CD8-positive, alpha-beta memory T cell (primary cell): ENCODE data around the gene RCCD1. TPM values are rescaled to one million over a fixed set of nuclear protein-coding genes. Genes with fewer than 3 reads are reported as not detected.

Source experiments
- CTCF ChIA-PET: fragments of 350-600 bp; sonication (Branson Sonifier 250); formaldehyde crosslinking; loops from one replicate; lab custom pipeline; 2021; ENCODE audit warnings: antibody characterized with exemption; lab: Charles Lee
- POLR2A ChIA-PET: fragments of 350-600 bp; sonication (Branson Sonifier 250); formaldehyde crosslinking; loops from one replicate; lab custom pipeline; 2021; ENCODE audit warnings: antibody characterized with exemption; lab: Charles Lee
- DNase-seq, 5 donors: peaks; one replicate each; pipeline versions ENCODE4 v3.0.0 to v3.0.0-alpha.2; 2020 to 2022; ENCODE audit warnings: mixed read lengths in 1 of 5
- H3K27ac ChIP-seq: one replicate; pipeline ENCODE4 v1.7.0; 2013; ENCODE audit warnings: low read depth, mild to moderate bottlenecking, low read length, moderate library complexity
- H3K27me3 ChIP-seq: 2 replicates; pipeline ENCODE4 v1.7.0; 2013; ENCODE audit warnings: low read length, mild to moderate bottlenecking; ENCODE audit not compliant: insufficient read depth, poor library complexity, severe bottlenecking
- H3K36me3 ChIP-seq: 2 replicates; pipeline ENCODE4 v1.7.0; 2013; ENCODE audit warnings: mild to moderate bottlenecking, low read length, moderate library complexity; ENCODE audit not compliant: insufficient read depth
- H3K4me1 ChIP-seq: 2 replicates; pipeline ENCODE4 v1.7.0; 2013; ENCODE audit warnings: mild to moderate bottlenecking, low read length, moderate library complexity; ENCODE audit not compliant: insufficient read depth
- H3K4me3 ChIP-seq: 2 replicates; pipeline ENCODE4 v1.7.0; 2013; ENCODE audit warnings: mild to moderate bottlenecking, low read length
- H3K9me3 ChIP-seq: 2 replicates; pipeline ENCODE4 v1.7.0; 2013; ENCODE audit warnings: mild to moderate bottlenecking, low read length
- H3K27ac Mint-ChIP-seq, 8 donors: one replicate each; pipeline ENCODE4 v1.8.0; 2020 to 2021; ENCODE audit warnings: mixed read lengths in 8 of 8, mild to moderate bottlenecking in 6 of 8, inconsistent platforms in 3 of 8, moderate library complexity in 3 of 8
- H3K27me3 Mint-ChIP-seq, 2 donors: one replicate each; pipeline ENCODE4 v1.8.0; 2020 to 2021; ENCODE audit warnings: mixed read lengths in 2 of 2, mild to moderate bottlenecking in 1 of 2, moderate library complexity in 1 of 2
- H3K36me3 Mint-ChIP-seq, 3 donors: one replicate each; pipeline ENCODE4 v1.8.0; 2020 to 2021; ENCODE audit warnings: mixed read lengths in 3 of 3, inconsistent platforms in 1 of 3, mild to moderate bottlenecking in 1 of 3
- H3K4me1 Mint-ChIP-seq, 3 donors: one replicate each; pipeline ENCODE4 v1.8.0; 2020 to 2021; ENCODE audit warnings: mixed read lengths in 3 of 3, inconsistent platforms in 1 of 3, mild to moderate bottlenecking in 1 of 3
- H3K4me3 Mint-ChIP-seq, 7 donors: one replicate each; pipeline ENCODE4 v1.8.0; 2020 to 2021; ENCODE audit warnings: mixed read lengths in 7 of 7, mild to moderate bottlenecking in 6 of 7, moderate library complexity in 4 of 7, inconsistent platforms in 2 of 7
- H3K9me3 Mint-ChIP-seq, 5 donors: one replicate each; pipeline ENCODE4 v1.8.0; 2020 to 2022; ENCODE audit warnings: mixed read lengths in 5 of 5, mild to moderate bottlenecking in 3 of 5, moderate library complexity in 2 of 5, inconsistent platforms in 1 of 5
- polyA plus RNA-seq: library from polyadenylated mRNA; unstranded; fragments of 300-500 nt; fragmentation: Illumina TruSeq; gene quantifications from one replicate; pipeline ENCODE4 v1.2.3, GENCODE V29; 2021
- total RNA-seq, 2 experiments: library from RNA; stranded (reverse); gene quantifications; one replicate each; pipeline ENCODE4 v1.2.3, GENCODE V29; 2021

RCCD1 gene
- total and polyA plus RNA-seq, 3 experiments from 2014 or later: 2.6 to 21.7 (median 20.9) TPM

GRCh38 chr15:90947577-90948357 lies 6.9 kb upstream of the RCCD1 start:
- POLR2A ChIA-PET: no interaction called here
- H3K36me3 ChIP-seq: peaks cover 33% of the 10 kb centered on the region
- no peak for DNase-seq
- no peak overlapping the region for H3K27ac ChIP-seq
- H3K4me3 ChIP-seq: no peak overlapping the region
- H3K4me1 ChIP-seq: no peaks in the 10 kb centered on the region
- CTCF ChIA-PET: interaction anchor here (1.2 to 3.3 kb wide), 4 partner anchors 10 to 16 kb away, joined by 3 to 14 read pairs (median 8); partner anchors contain the start of genes HDDC3 and UNC45A
- Mint-ChIP-seq H3K27ac (peak overlapping the region in 1 of 8 donors; percentile 76), H3K4me3 (peak overlapping the region in 1 of 7 donors; percentile 68), H3K27me3 (no peaks in the 10 kb centered on the region), H3K4me1 (no peaks in the 10 kb centered on the region), H3K36me3 (peaks cover 0 to 90% (median 7%) of the 10 kb centered on the region in 3 donors), H3K9me3 (no peaks in the 10 kb centered on the region)
- no peaks in the 10 kb centered on the region for H3K27me3 ChIP-seq
- no peaks in the 10 kb centered on the region for H3K9me3 ChIP-seq

DNA sequence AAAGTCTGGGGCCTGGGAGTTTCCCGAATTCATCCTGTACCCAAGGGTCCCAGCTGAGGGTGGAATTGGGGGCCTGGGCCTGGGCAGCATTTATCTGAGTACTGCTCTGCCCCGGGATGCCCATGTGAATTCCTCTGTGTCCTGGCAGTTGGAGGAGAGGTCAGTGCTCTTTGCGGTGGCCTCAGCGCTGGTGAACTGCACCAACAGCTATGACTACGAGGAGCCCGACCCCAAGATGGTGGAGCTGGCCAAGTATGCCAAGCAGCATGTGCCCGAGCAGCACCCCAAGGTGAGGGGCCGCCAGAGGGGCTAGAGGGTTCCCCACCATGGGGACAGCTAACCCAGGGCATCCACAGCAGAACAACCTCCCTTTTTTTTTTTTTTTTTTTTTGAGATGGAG lies 6.2 kb upstream of the RCCD1 start:
- no peak overlapping the region for H3K27ac ChIP-seq
- CTCF ChIA-PET: interaction anchor here (1.2 to 3.3 kb wide), 3 partner anchors 9 to 16 kb away, joined by 3 to 14 read pairs (median 5); partner anchors contain the start of genes HDDC3 and UNC45A
- no peaks in the 10 kb centered on the region for H3K9me3 Mint-ChIP-seq
- H3K4me1 ChIP-seq: no peaks in the 10 kb centered on the region
- no peaks in the 10 kb centered on the region for H3K27me3 ChIP-seq
- no peaks in the 10 kb centered on the region for H3K9me3 ChIP-seq
- H3K4me3 ChIP-seq: no peak overlapping the region
- peaks cover 0 to 2% (median 0%) of the 10 kb centered on the region in 3 donors for H3K4me1 Mint-ChIP-seq
- H3K36me3 ChIP-seq: peaks cover 26% of the 10 kb centered on the region
- peaks cover 0 to 90% (median 7%) of the 10 kb centered on the region in 3 donors for H3K36me3 Mint-ChIP-seq
- H3K27ac Mint-ChIP-seq: peak overlapping the region in 1 of 8 donors; percentile 36
- POLR2A ChIA-PET: no interaction called here
- H3K4me3 Mint-ChIP-seq: no peak overlapping the region
- no peaks in the 10 kb centered on the region for H3K27me3 Mint-ChIP-seq
- DNase-seq: no peak

- H3K9me3 Mint-ChIP-seq: no peaks in the 10 kb centered on the region
- CTCF ChIA-PET: interaction anchor here (1.5 to 9.2 kb wide), 2 partner anchors 16 to 18 kb away, joined by 5 to 158 read pairs; partner anchors contain the start of genes HDDC3 and UNC45A
- Histone ChIP-seq H3K27me3 (no peaks in the 10 kb centered on the region), H3K9me3 (no peaks in the 10 kb centered on the region), H3K27ac (peak overlapping the region; percentile 16), H3K4me1 (peaks cover under 1% of the 10 kb centered on the region), H3K36me3 (peaks cover 12% of the 10 kb centered on the region), H3K4me3 (no peak overlapping the region)
- no peaks in the 10 kb centered on the region for H3K27me3 Mint-ChIP-seq
- peaks cover 0 to 84% (median 7%) of the 10 kb centered on the region in 3 donors for H3K36me3 Mint-ChIP-seq
- POLR2A ChIA-PET: interaction anchor here (0.6 kb wide), 1 partner anchor 18 kb away, joined by 3 read pairs; the partner anchor contains the start of gene HDDC3
- peaks cover 0 to 9% (median 5%) of the 10 kb centered on the region in 3 donors for H3K4me1 Mint-ChIP-seq
- H3K27ac Mint-ChIP-seq: peak overlapping the region in 2 of 8 donors; percentile 29 to 41
- H3K4me3 Mint-ChIP-seq: no peak overlapping the region
- DNase-seq: no peak
Observed at GRCh38 chr15:90949979-90950675, 4.6 kb upstream of the RCCD1 start.

- H3K4me1 ChIP-seq: peaks cover 6% of the 10 kb centered on the region
- CTCF ChIA-PET: interaction anchor here (9.2 kb wide), 1 partner anchor 17 kb away, joined by 158 read pairs; the partner anchor contains the start of genes HDDC3 and UNC45A
- Mint-ChIP-seq H3K27me3 (no peaks in the 10 kb centered on the region), H3K9me3 (no peaks in the 10 kb centered on the region), H3K4me1 (peaks cover 1 to 13% (median 5%) of the 10 kb centered on the region in 3 donors), H3K36me3 (peaks cover 0 to 80% (median 7%) of the 10 kb centered on the region in 3 donors), H3K4me3 (no peak overlapping the region), H3K27ac (peak overlapping the region in 1 of 8 donors; percentile 29)
- no peak overlapping the region for H3K27ac ChIP-seq
- H3K27me3 ChIP-seq: no peaks in the 10 kb centered on the region
- no peak overlapping the region for H3K4me3 ChIP-seq
- no peak for DNase-seq
- no peaks in the 10 kb centered on the region for H3K9me3 ChIP-seq
- H3K36me3 ChIP-seq: peaks cover 12% of the 10 kb centered on the region
- POLR2A ChIA-PET: no interaction called here
Observed at GRCh38 chr15:90950676-90951075, 4.0 kb upstream of the RCCD1 start.

- Histone ChIP-seq H3K4me1 (peaks cover 14% of the 10 kb centered on the region), H3K36me3 (peaks cover 4% of the 10 kb centered on the region), H3K9me3 (no peaks in the 10 kb centered on the region), H3K27ac (no peak overlapping the region), H3K4me3 (no peak overlapping the region), H3K27me3 (no peaks in the 10 kb centered on the region)
- Mint-ChIP-seq H3K4me1 (peaks cover 5 to 27% (median 14%) of the 10 kb centered on the region in 3 donors), H3K9me3 (no peaks in the 10 kb centered on the region), H3K4me3 (peak overlapping the region in 4 of 7 donors; percentile 25 to 74 (median 42)), H3K27me3 (no peaks in the 10 kb centered on the region), H3K27ac (peak overlapping the region in 1 of 8 donors; percentile 90), H3K36me3 (peaks cover 0 to 60% (median 3%) of the 10 kb centered on the region in 3 donors)
- CTCF ChIA-PET: interaction anchor here (1.5 to 9.2 kb wide), 2 partner anchors 13 to 19 kb away, joined by 4 to 158 read pairs; partner anchors contain the start of genes HDDC3 and UNC45A
- no peak for DNase-seq
- POLR2A ChIA-PET: interaction anchor here (0.6 kb wide), 1 partner anchor 85 kb away, joined by 3 read pairs; no protein-coding TSS in a partner anchor
Observed at GRCh38 chr15:90952901-90953677, 1.6 kb upstream of the RCCD1 start.

DNA sequence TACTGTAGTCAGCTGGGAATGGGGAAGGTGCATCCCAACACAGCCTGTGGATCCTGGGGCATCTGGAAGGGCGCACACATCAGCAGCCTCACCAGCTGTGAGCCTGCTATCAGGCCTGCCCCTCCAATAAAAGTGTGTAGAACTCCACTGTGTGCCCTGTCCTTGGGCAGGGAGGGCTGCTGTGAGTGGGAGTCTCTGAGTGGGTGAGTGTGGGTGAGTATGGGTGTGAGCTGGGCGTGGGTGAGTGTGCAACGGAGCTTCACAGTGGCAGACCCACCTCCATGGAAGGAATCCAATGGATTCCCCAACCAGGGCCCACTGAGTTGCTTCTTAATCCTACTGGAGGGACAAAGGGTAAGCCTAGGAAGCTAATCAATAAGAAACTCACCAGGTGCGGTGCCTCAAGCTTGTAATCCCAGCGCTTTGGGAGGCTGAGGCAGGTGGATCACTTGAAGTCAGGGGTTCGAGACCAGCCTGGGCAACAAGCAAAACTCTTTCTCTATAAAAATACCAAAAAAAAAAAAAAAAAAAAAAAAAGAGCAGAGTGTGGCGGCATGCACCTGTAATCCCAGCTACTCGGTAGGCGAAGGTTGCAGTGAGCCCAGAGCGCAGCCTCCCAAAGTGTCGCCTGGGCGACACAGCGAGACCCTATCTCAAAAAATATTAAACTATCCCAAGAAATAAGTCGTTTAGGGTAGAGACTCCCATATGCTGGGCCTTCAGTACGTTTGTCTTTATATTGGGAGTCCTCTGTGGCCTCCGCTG lies 555 bp upstream of the RCCD1 start:
- peaks cover 5 to 27% (median 14%) of the 10 kb centered on the region in 3 donors for H3K4me1 Mint-ChIP-seq
- DNase-seq: no peak
- H3K27ac ChIP-seq: peak overlapping the region; percentile 89
- no peaks in the 10 kb centered on the region for H3K27me3 Mint-ChIP-seq
- peak overlapping the region; percentile 32 to 97 (median 92) for H3K27ac Mint-ChIP-seq
- peak overlapping the region; percentile 64 for H3K4me3 ChIP-seq
- POLR2A ChIA-PET: interaction anchor here (0.5 to 1.9 kb wide), 7 partner anchors 19 to 752 kb away, joined by 3 to 17 read pairs (median 6); partner anchors contain the start of genes HDDC3 and UNC45A
- no peaks in the 10 kb centered on the region for H3K9me3 Mint-ChIP-seq
- CTCF ChIA-PET: interaction anchor here (0.7 to 9.2 kb wide), 9 partner anchors 8 to 423 kb away, joined by 3 to 158 read pairs (median 4); partner anchors contain the start of genes HDDC3 and UNC45A
- peaks cover 0 to 51% (median 3%) of the 10 kb centered on the region in 3 donors for H3K36me3 Mint-ChIP-seq
- H3K9me3 ChIP-seq: no peaks in the 10 kb centered on the region
- H3K27me3 ChIP-seq: no peaks in the 10 kb centered on the region
- H3K4me1 ChIP-seq: peaks cover 14% of the 10 kb centered on the region
- H3K4me3 Mint-ChIP-seq: peak overlapping the region; percentile 86 to 95 (median 88)
- no peaks in the 10 kb centered on the region for H3K36me3 ChIP-seq
